NCI-H510A (cell line): Measurements from ENCODE around the gene EME2.
A peak's percentile ranks its signal among the peaks of the same experiment; 100 is the strongest.

Experiments
- DNase-seq: peaks from one replicate; lab custom pipeline; 2025; lab: John Stamatoyannopoulos, UW

Gene EME2

GRCh38 chr16:1767116-1767994 lies 5.3 kb upstream of the EME2 start:
- DNase-seq: no peak

- no peak for DNase-seq
These were observed 4.4 kb upstream of the EME2 start for GRCh38 chr16:1768061-1768766.

GRCh38 chr16:1768767-1769401 lies 3.7 kb upstream of the EME2 start:
- DNase-seq: no peak

- no peak for DNase-seq
These were observed 3.0 kb upstream of the EME2 start for GRCh38 chr16:1769402-1770300.

- DNase-seq: peak; percentile 78
These were observed 2.1 kb upstream of the EME2 start for GRCh38 chr16:1770328-1771187.

GRCh38 chr16:1771188-1771863 lies 1.3 kb upstream of the EME2 start, which contains the start of gene NME3:
TSS of gene NME3 (minus strand) at chr16:1771543. CDS start at chr16:1771534, 9 bp downstream.
- DNase-seq: no peak

GRCh38 chr16:1771864-1772361 lies 697 bp upstream of the EME2 start:
- no peak for DNase-seq

- DNase-seq: peak; percentile 53
These were observed 495 bp downstream of the EME2 start, which contains the start of gene MRPS34 for GRCh38 chr16:1772908-1773702. TSS of gene MRPS34 (minus strand) at chr16:1773134. CDS start at chr16:1773119, 15 bp downstream.

- DNase-seq: no peak
These were observed 1.3 kb downstream of the EME2 start for GRCh38 chr16:1773703-1774447.

GRCh38 chr16:1774448-1774780 lies 1.8 kb downstream of the EME2 start:
- DNase-seq: no peak

- DNase-seq: no peak
These were observed 2.6 kb downstream of the EME2 start for GRCh38 chr16:1775006-1775845.

GRCh38 chr16:1775846-1776671 lies 3.4 kb downstream of the EME2 start:
- no peak for DNase-seq

- no peak for DNase-seq
These were observed 4.0 kb downstream of the EME2 start for GRCh38 chr16:1776672-1776955.

- no peak for DNase-seq
These were observed 4.4 kb downstream of the EME2 start for GRCh38 chr16:1776991-1777374.

GRCh38 chr16:1777375-1778199 lies 5.0 kb downstream of the EME2 start:
- no peak for DNase-seq
